ENCODE measurements around the gene CHPF2.

CHPF2 gene

GRCh38 chr7:151207315-151207714, 25.0 kb upstream of the CHPF2 start:
- H3K4me2 ChIP-seq (ENCODE audit: low read length): no peak overlapping the region
- H3K4me3 ChIP-seq (ENCODE audit: low read length): no peak overlapping the region
- no peaks in the 10 kb centered on the region for H3K4me1 ChIP-seq (ENCODE audit: low read length)
- H2AFZ ChIP-seq (ENCODE audit: low read depth, low read length): no peak overlapping the region
- TF ChIP-seq EZH2phosphoT487 (IDR thresholded peaks at IDR 0.05; ENCODE audit: low read depth): no peak
- TF ChIP-seq, protein P1, sequence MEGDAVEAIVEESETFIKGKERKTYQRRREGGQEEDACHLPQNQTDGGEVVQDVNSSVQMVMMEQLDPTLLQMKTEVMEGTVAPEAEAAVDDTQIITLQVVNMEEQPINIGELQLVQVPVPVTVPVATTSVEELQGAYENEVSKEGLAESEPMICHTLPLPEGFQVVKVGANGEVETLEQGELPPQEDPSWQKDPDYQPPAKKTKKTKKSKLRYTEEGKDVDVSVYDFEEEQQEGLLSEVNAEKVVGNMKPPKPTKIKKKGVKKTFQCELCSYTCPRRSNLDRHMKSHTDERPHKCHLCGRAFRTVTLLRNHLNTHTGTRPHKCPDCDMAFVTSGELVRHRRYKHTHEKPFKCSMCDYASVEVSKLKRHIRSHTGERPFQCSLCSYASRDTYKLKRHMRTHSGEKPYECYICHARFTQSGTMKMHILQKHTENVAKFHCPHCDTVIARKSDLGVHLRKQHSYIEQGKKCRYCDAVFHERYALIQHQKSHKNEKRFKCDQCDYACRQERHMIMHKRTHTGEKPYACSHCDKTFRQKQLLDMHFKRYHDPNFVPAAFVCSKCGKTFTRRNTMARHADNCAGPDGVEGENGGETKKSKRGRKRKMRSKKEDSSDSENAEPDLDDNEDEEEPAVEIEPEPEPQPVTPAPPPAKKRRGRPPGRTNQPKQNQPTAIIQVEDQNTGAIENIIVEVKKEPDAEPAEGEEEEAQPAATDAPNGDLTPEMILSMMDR (IDR thresholded peaks at IDR 0.05; ENCODE audit: low read depth, low read length): no peak
- no peak overlapping the region for H3K27ac ChIP-seq (ENCODE audit: low read length)
- no peaks in the 10 kb centered on the region for H3K79me2 ChIP-seq (ENCODE audit: low read length)
- no peaks in the 10 kb centered on the region; the same call in 1 of the 2 replicates for H4K20me1 ChIP-seq (ENCODE audit: insufficient read depth, low read length)
- H3K9ac ChIP-seq (ENCODE audit: low read length): no peak overlapping the region
- H3K27me3 ChIP-seq (ENCODE audit: low read depth, low read length): peaks cover 37% of the 10 kb centered on the region
- H3K9me3 ChIP-seq (ENCODE audit: insufficient read depth, low read length): no peaks in the 10 kb centered on the region
- H3K36me3 ChIP-seq (replicated peaks; ENCODE audit: low read depth, low read length): peaks cover 11% of the 10 kb centered on the region

DNA sequence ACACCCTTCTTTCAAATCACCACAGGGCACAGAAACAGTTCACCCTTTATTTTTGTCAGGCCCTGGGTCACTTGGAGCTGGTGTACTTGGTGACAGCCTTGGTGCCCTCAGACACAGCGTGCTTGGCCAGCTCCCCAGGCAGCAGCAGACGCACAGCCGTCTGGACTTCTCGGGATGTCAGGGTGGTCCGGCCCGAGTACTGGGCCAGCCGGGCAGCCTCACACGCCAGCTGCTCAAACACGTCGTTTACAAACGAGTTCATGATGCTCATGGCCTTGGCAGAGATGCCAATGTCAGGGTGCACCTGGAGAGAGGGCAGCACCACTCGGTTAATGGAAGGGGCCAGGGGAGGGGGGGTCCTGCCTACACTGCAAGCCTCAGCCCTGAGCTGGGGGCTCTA, 24.5 kb upstream of the CHPF2 start:
- Histone ChIP-seq H3K4me2 (ENCODE audit: low read length) (no peak overlapping the region), H3K27me3 (ENCODE audit: low read depth, low read length) (peaks cover 32% of the 10 kb centered on the region), H2AFZ (ENCODE audit: low read depth, low read length) (no peak overlapping the region), H3K79me2 (ENCODE audit: low read length) (no peaks in the 10 kb centered on the region), H3K4me1 (ENCODE audit: low read length) (no peaks in the 10 kb centered on the region), H3K9ac (ENCODE audit: low read length) (no peak overlapping the region), H3K27ac (ENCODE audit: low read length) (no peak overlapping the region), H3K4me3 (ENCODE audit: low read length) (no peak overlapping the region), H4K20me1 (ENCODE audit: insufficient read depth, low read length) (no peaks in the 10 kb centered on the region; the same call in 1 of the 2 replicates), H3K36me3 (replicated peaks; ENCODE audit: low read depth, low read length) (peaks cover 11% of the 10 kb centered on the region), H3K9me3 (ENCODE audit: insufficient read depth, low read length) (no peaks in the 10 kb centered on the region)
- TF ChIP-seq EZH2phosphoT487 (IDR thresholded peaks at IDR 0.05; ENCODE audit: low read depth): no peak

DNA sequence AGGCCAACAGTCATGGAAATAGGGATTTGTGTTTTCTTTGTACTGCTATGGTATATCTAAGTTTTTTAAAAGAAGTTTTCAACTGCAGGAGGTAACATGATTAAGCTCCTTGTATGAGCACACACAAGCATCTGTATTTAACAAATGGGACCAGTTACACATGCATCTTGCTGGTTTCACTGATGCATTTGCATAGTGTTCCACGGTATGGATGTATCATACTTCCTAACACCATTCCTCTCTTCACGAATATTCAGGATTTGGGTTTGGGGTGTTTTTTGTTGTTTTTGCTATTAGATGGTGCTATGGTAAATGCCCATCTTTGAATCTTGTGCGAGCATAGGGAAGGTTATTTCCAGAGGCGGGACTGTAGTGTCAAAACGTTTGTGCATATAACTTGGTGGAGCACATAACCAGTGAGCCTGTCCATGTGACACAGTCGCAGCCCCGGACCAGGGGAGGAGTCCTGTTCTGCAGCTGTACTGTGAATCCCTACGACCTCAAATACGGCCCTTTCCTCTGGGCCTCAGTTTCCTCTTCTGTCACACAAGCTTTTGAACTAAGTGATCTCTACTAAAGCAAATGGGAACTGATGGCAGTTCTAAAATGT, 23.9 kb upstream of the CHPF2 start:
- Histone ChIP-seq H3K9me3 (ENCODE audit: insufficient read depth, low read length) (no peaks in the 10 kb centered on the region), H3K4me3 (ENCODE audit: low read length) (no peak overlapping the region), H3K36me3 (replicated peaks; ENCODE audit: low read depth, low read length) (peaks cover 15% of the 10 kb centered on the region), H3K79me2 (ENCODE audit: low read length) (no peaks in the 10 kb centered on the region), H2AFZ (ENCODE audit: low read depth, low read length) (no peak overlapping the region), H3K4me1 (ENCODE audit: low read length) (no peaks in the 10 kb centered on the region), H4K20me1 (ENCODE audit: insufficient read depth, low read length) (no peaks in the 10 kb centered on the region; the same call in 1 of the 2 replicates), H3K4me2 (ENCODE audit: low read length) (no peak overlapping the region), H3K27ac (ENCODE audit: low read length) (no peak overlapping the region), H3K27me3 (ENCODE audit: low read depth, low read length) (peaks cover 27% of the 10 kb centered on the region), H3K9ac (ENCODE audit: low read length) (no peak overlapping the region)
- TF ChIP-seq, protein P1 (IDR thresholded peaks at IDR 0.05; ENCODE audit: low read depth, low read length): no peak
- TF ChIP-seq EZH2phosphoT487 (IDR thresholded peaks at IDR 0.05; ENCODE audit: low read depth): no peak

DNA sequence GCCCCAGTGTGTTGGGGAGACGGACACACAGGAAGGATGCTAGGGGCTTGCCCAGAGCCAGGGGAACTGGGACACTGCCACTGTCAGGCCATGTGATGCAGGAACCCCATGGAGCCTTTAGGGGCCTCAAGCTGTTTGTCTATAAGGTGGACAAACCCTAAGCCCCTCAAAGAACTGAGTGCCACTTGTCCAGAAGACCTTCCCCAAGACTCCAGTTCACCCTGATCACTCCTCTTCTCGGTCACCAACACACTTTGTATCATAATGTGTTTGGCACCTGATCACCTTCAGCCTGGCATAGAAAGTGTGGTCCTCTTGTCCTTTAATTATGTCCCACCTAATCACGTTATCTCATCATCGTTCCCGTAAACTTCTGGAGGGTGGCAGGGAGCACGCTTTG, 22.7 kb upstream of the CHPF2 start:
- Histone ChIP-seq H3K4me3 (ENCODE audit: low read length) (no peak overlapping the region), H2AFZ (ENCODE audit: low read depth, low read length) (no peak overlapping the region), H3K9ac (ENCODE audit: low read length) (no peak overlapping the region), H3K9me3 (ENCODE audit: insufficient read depth, low read length) (no peaks in the 10 kb centered on the region), H4K20me1 (ENCODE audit: insufficient read depth, low read length) (no peaks in the 10 kb centered on the region; the same call in 1 of the 2 replicates), H3K27me3 (ENCODE audit: low read depth, low read length) (peaks cover 16% of the 10 kb centered on the region), H3K4me1 (ENCODE audit: low read length) (no peaks in the 10 kb centered on the region), H3K27ac (ENCODE audit: low read length) (no peak overlapping the region), H3K79me2 (ENCODE audit: low read length) (no peaks in the 10 kb centered on the region), H3K4me2 (ENCODE audit: low read length) (no peak overlapping the region), H3K36me3 (replicated peaks; ENCODE audit: low read depth, low read length) (peaks cover 22% of the 10 kb centered on the region)
- no peak for TF ChIP-seq EZH2phosphoT487 (IDR thresholded peaks at IDR 0.05; ENCODE audit: low read depth)
- TF ChIP-seq, protein P1 (IDR thresholded peaks at IDR 0.05; ENCODE audit: low read depth, low read length): no peak

All from OCI-LY3 (cell line).